GM12878 (cell line): ENCODE results near the gene POU5F1. TPM values are rescaled to one million over a fixed set of nuclear protein-coding genes. Genes with fewer than 3 reads are reported as not detected.

Source experiments
- ATAC-seq: fragments of 200-7000 bp; cut with Tn5 transposase; 3 replicates; pipeline ENCODE4 v1.9.1; 2020; ENCODE audit warnings: mild to moderate bottlenecking, moderate library complexity
- BruUV-seq: library from RNA; stranded (reverse); fragments of 400-500 nt; replicated peaks from 2 replicates; lab custom pipeline; 2021; lab: Mats Ljungman, UMichigan
- CTCF ChIA-PET: fragments of 300-600 bp; sonication (Branson Sonifier 250); formaldehyde crosslinking; extraction: SDS; loops from one replicate; lab custom pipeline; 2021; ENCODE audit warnings: inconsistent platforms; lab: Yijun Ruan, JAX
- POLR2A ChIA-PET: fragments of 350-600 bp; formaldehyde crosslinking; extraction: SDS; loops from one replicate; lab custom pipeline; 2021; ENCODE audit warnings: inconsistent platforms; lab: Charles Lee
- RAD21 ChIA-PET: fragments of 300-600 bp; sonication (Branson Sonifier 250); formaldehyde crosslinking; loops from one replicate; lab custom pipeline; 2023; ENCODE audit warnings: antibody characterized with exemption; ENCODE audit not compliant: unreplicated experiment; lab: Charles Lee
- SMC1A ChIA-PET: fragments of 300-600 bp; sonication (Branson Sonifier 250); formaldehyde crosslinking; loops from one replicate; lab custom pipeline; 2023; ENCODE audit not compliant: unreplicated experiment, uncharacterized antibody; lab: Charles Lee
- DNase-seq: peaks from one replicate; pipeline ENCODE4 v3.0.0-alpha.2; 2011; ENCODE audit warnings: low read depth, low spot score
- FAIRE-seq: peaks from 3 replicates; lab custom pipeline; 2011; peaks lifted over from hg19 to GRCh38; lab: Jason Lieb, UNC
- H2AFZ ChIP-seq: 2 replicates; pipeline ENCODE4 v1.6.0; 2011; ENCODE audit warnings: low read depth, low read length, control low read depth; ENCODE audit not compliant: control insufficient read depth
- H3K27ac ChIP-seq: 2 replicates; pipeline ENCODE4 v1.5.1; 2011; ENCODE audit warnings: control low read depth; ENCODE audit not compliant: control insufficient read depth, insufficient read depth
- H3K27me3 ChIP-seq, 2 experiments: replicated peaks in 1 of 2; 2 replicates each; pipeline versions ENCODE4 v1.6.0 to v1.6.1; 2011; ENCODE audit warnings: low read length in 1 of 2; ENCODE audit not compliant: control insufficient read depth in 2 of 2, insufficient read depth in 2 of 2
- H3K36me3 ChIP-seq, 2 experiments: 2 replicates each; pipeline ENCODE4 v1.5.1; 2011; ENCODE audit warnings: low read length in 1 of 2; ENCODE audit not compliant: control insufficient read depth in 2 of 2, insufficient read depth in 2 of 2
- H3K4me1 ChIP-seq: 2 replicates; pipeline ENCODE4 v1.6.1; 2011; ENCODE audit warnings: mild to moderate bottlenecking, low read length, moderate library complexity, mixed read lengths; ENCODE audit not compliant: control insufficient read depth, insufficient read depth
- H3K4me2 ChIP-seq: 2 replicates; pipeline ENCODE4 v1.6.0; 2011; ENCODE audit warnings: control low read depth; ENCODE audit not compliant: control insufficient read depth, insufficient read depth
- H3K4me3 ChIP-seq: fragments of 200-600 bp; sonication (generic); 2 replicates; pipeline ENCODE4 v1.5.1; 2016
- H3K79me2 ChIP-seq: 2 replicates; pipeline ENCODE4 v1.6.0; 2011; ENCODE audit warnings: low read length; ENCODE audit not compliant: control insufficient read depth, insufficient read depth
- H3K9ac ChIP-seq: 2 replicates; pipeline ENCODE4 v1.8.0; 2011; ENCODE audit warnings: low read length, control low read depth, mixed read lengths; ENCODE audit not compliant: control insufficient read depth, insufficient read depth
- H3K9me3 ChIP-seq: replicated peaks from 3 replicates; pipeline ENCODE4 v1.5.1; 2011; ENCODE audit warnings: mild to moderate bottlenecking, low read length; ENCODE audit not compliant: control insufficient read depth, insufficient read depth
- H4K20me1 ChIP-seq: 2 replicates; pipeline ENCODE4 v1.6.0; 2011; ENCODE audit not compliant: control insufficient read depth, insufficient read depth
- JUNB ChIP-seq: IDR thresholded peaks from 2 replicates; pipeline ENCODE4 v1.6.1; 2016; ENCODE audit warnings: antibody characterized with exemption, mild to moderate bottlenecking
- MAX ChIP-seq: IDR thresholded peaks from 2 replicates; pipeline ENCODE4 v1.6.1; 2012; ENCODE audit warnings: low read depth, low read length, improper control_type of control experiment
- NBN ChIP-seq: fragments of 450-650 bp; IDR thresholded peaks from 2 replicates; pipeline ENCODE4 v1.6.1; 2016
- NFIC ChIP-seq: IDR thresholded peaks from 2 replicates; pipeline ENCODE4 v1.6.1; 2012; ENCODE audit warnings: low read depth, mild to moderate bottlenecking, inconsistent platforms, low read length, moderate library complexity
- PAX5 ChIP-seq: IDR thresholded peaks from 2 replicates; pipeline ENCODE4 v1.6.1; 2011; ENCODE audit warnings: low read depth, low read length, borderline replicate concordance
- RAD51 ChIP-seq: fragments of 450-650 bp; IDR thresholded peaks from 2 replicates; pipeline ENCODE4 v1.6.1; 2016; ENCODE audit warnings: moderate library complexity, mild to moderate bottlenecking, inconsistent platforms
- RELA ChIP-seq: fragments of 450-650 bp; IDR thresholded peaks from 2 replicates; pipeline ENCODE4 v1.8.0; 2014; ENCODE audit warnings: borderline replicate concordance; ENCODE audit not compliant: partially characterized antibody
- ZBTB33 ChIP-seq: fragments of 450-650 bp; IDR thresholded peaks from 2 replicates; pipeline ENCODE4 v1.6.1; 2017; ENCODE audit warnings: mild to moderate bottlenecking
- WGBS: methylation state at CpG from one replicate; pipeline ENCODE4 v1.1.6; 2016; ENCODE audit warnings: low lambda C conversion rate; ENCODE audit not compliant: insufficient replicate concordance, insufficient coverage; ENCODE audit errors: missing lambda C conversion rate; 5-methylcytosine and 5-hydroxymethylcytosine counted together
- in situ Hi-C: fragments of 300-500 bp; cut with MboI; formaldehyde crosslinking; loops from 9 replicates; pipeline ENCODE4 v1.14.3; 2018; ENCODE audit warnings: mixed read lengths
- intact Hi-C: fragments of 100-400 bp; cut with micrococcal nuclease; formaldehyde crosslinking; loops from one replicate; pipeline ENCODE4 v1.14.2; 2022; ENCODE audit not compliant: unreplicated experiment
- polyA plus RNA-seq, 11 experiments: library from polyadenylated mRNA; depleted of rRNA in 4 of 11; unstranded in 6 of 11; stranded (reverse) in 5 of 11; fragments of >200 nt; fragmentation: Nextera tagmentation in 4 of 11; fragmentation: Illumina TruSeq in 1 of 11; extraction: Ambion mirVana in 4 of 11; extraction: Trizol in 1 of 11; gene quantifications; 1 replicate in 1 of 11; 2 replicates in 10 of 11; pipeline versions ENCODE4 v1.2.1 to v1.2.3, GENCODE V29; 2011 to 2016; ENCODE audit warnings: inconsistent platforms in 2 of 11, missing spikeins in 2 of 11, low read depth in 1 of 11
- total RNA-seq, 4 experiments: library from RNA; depleted of rRNA in 3 of 4; stranded (reverse); fragments of >200 nt in 3 of 4; fragmentation: Illumina TruSeq in 1 of 4; extraction: Trizol in 1 of 4; gene quantifications; 2 replicates each; pipeline versions ENCODE4 v1.2.1 to v1.2.3, GENCODE V29; 2013 to 2021

POU5F1 gene
- total and polyA plus RNA-seq, 10 of the 15 experiments (the other 5 are each of a cell fraction or from before 2014, with no cell fraction given): 1.4 to 5.5 (median 3.2) TPM

- H3K36me3 ChIP-seq: no peaks in the 10 kb centered on the region
- no peak within 1 kb of the TSS for H3K27ac ChIP-seq
- H3K79me2 ChIP-seq: no peaks in the 10 kb centered on the region
- FAIRE-seq: no peak
- H3K27me3 ChIP-seq: peaks cover 3% of the 10 kb centered on the region in 2 experiments; a peak in 3 of 4 replicates
- ChIA-PET RAD21 (interaction anchor here (0.7 kb wide), 1 partner anchor 40 kb away, joined by 3 read pairs; no protein-coding TSS in a partner anchor), POLR2A (no interaction called here), CTCF (no interaction called here), SMC1A (no interaction called here)
- DNase-seq: no peak
- H3K4me2 ChIP-seq: no peak within 1 kb of the TSS
- ATAC-seq: no peak
- no peaks in the 10 kb centered on the region for H3K4me1 ChIP-seq
- H3K4me3 ChIP-seq: no peak within 1 kb of the TSS
- H3K9ac ChIP-seq: no peak within 1 kb of the TSS
- BruUV-seq: no TSS peak
- TF ChIP-seq MAX (no peak), NBN (no peak), PAX5 (no peak), JUNB (no peak), NFIC (no peak), RAD51 (no peak), ZBTB33 (no peak), RELA (no peak)
- intact Hi-C loops: no loop called here
- in situ Hi-C loops: no loop called here
- WGBS: 27% methylated on average over 25 of the region's 26 CpGs
- H4K20me1 ChIP-seq: no peaks in the 10 kb centered on the region
- H2AFZ ChIP-seq: no peak within 1 kb of the TSS
- no peaks in the 10 kb centered on the region for H3K9me3 ChIP-seq
Measured at GRCh38 chr6:31120151-31120915, 50.1 kb downstream of the POU5F1 start, which contains the start of gene CDSN. CDSN (minus strand) TSS chr6:31120446; CDS start chr6:31120419, 27 bp downstream.
